Memory B cell (primary cell): Measurements from ENCODE around the gene CCL27.

Experiments
- ATAC-seq: fragments of 150-1000 bp; cut with Tn5 transposase; 2 replicates; pipeline ENCODE4 v1.10.0; 2021; ENCODE audit warnings: low read depth, mild to moderate bottlenecking, moderate library complexity
- DNase-seq, 2 donors: peaks; one replicate each; pipeline ENCODE4 v3.0.0; 2022; ENCODE audit warnings: low spot score in 2 of 2
- H3K27ac Mint-ChIP-seq: one replicate; pipeline ENCODE4 v1.8.0; 2022; ENCODE audit warnings: mild to moderate bottlenecking, moderate library complexity, mixed read lengths
- H3K27me3 Mint-ChIP-seq: one replicate; pipeline ENCODE4 v1.8.0; 2022; ENCODE audit warnings: mixed read lengths
- H3K36me3 Mint-ChIP-seq: one replicate; pipeline ENCODE4 v1.8.0; 2022; ENCODE audit warnings: mild to moderate bottlenecking, mixed read lengths
- H3K4me1 Mint-ChIP-seq: one replicate; pipeline ENCODE4 v1.8.0; 2022; ENCODE audit warnings: mixed read lengths
- H3K4me3 Mint-ChIP-seq: one replicate; pipeline ENCODE4 v1.8.0; 2022; ENCODE audit warnings: mild to moderate bottlenecking, moderate library complexity, mixed read lengths
- H3K9me3 Mint-ChIP-seq: one replicate; pipeline ENCODE4 v1.8.0; 2022; ENCODE audit warnings: mixed read lengths

CCL27 gene

DNA sequence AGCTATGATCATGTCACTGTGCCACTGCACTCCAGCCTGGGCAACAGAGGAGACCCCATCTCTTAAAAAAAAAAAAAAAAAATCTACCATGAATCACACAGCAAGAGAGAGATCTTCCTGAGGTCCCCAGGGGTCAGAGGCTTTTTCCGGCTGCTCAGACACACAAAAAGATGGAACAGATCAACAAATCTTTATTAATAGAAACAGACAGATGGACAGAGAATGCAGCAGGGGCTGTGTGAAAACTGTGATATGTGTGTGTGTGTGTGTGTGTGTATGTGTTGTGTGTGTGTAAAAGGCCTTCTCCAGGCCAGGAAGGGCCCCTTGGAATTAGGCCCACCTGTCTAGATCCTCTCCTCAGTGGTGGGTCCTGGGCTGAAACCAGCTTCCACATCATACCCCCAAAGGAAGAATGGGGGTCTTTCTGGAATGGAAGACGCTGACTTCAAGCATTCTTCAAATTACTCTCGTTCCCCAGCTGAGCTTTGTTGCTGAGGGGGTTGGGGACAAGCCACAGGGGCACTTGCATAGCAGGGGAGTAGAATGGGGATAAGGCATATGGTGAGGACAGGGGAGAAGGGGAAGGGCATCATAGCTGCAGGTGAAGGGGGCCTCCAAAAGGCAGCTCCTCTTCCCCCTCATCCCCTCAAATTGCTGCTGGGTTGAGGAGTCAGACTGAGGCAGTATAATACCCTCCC lies 27.8 kb downstream of the CCL27 start:
- no peak for ATAC-seq
- H3K36me3 Mint-ChIP-seq: peaks cover 2% of the 10 kb centered on the region
- H3K4me3 Mint-ChIP-seq: no peak overlapping the region
- H3K9me3 Mint-ChIP-seq: no peaks in the 10 kb centered on the region
- no peak overlapping the region for H3K27ac Mint-ChIP-seq
- DNase-seq: no peak
- H3K4me1 Mint-ChIP-seq: peaks cover 24% of the 10 kb centered on the region
- peaks cover 2% of the 10 kb centered on the region for H3K27me3 Mint-ChIP-seq

DNA sequence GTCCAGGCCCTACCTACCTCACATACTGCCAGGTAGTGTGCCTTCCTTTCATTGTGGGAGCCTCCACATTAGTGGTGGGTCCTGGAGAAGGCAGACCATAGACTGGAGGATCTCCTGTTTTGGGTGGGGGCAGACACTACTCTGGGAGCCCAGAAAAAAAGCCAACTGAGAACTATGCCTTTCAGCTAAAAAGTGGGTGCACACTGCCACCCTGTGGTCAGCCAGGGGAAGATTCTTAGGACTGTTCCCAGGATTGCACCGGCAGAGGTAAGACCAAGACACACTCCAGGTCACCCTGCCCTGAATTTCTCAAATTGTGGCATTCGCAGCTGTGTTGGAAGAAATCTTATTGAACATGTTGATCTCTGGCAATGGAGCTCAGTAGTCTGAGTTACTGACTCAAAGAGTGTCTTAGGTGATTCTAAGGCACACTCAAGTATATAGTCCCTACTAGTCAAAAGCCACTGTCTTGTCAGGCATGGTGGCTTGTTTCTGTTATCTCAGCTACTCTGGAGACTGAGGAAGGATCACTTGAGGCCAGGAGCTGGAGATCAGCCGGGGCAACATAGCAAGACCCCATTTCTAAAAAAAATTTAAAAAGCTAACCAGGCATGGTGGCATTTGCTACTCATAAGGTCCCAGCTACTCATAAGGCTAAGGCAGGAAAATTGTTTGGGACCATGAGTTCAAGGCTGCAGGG lies 28.5 kb downstream of the CCL27 start:
- peaks cover 2% of the 10 kb centered on the region for H3K36me3 Mint-ChIP-seq
- peak; percentile 69 to 73 for DNase-seq
- ATAC-seq: peak; percentile 26
- H3K27ac Mint-ChIP-seq: no peak overlapping the region
- peaks cover 28% of the 10 kb centered on the region for H3K4me1 Mint-ChIP-seq
- H3K27me3 Mint-ChIP-seq: peaks cover 6% of the 10 kb centered on the region
- H3K9me3 Mint-ChIP-seq: no peaks in the 10 kb centered on the region
- H3K4me3 Mint-ChIP-seq: no peak overlapping the region

DNA sequence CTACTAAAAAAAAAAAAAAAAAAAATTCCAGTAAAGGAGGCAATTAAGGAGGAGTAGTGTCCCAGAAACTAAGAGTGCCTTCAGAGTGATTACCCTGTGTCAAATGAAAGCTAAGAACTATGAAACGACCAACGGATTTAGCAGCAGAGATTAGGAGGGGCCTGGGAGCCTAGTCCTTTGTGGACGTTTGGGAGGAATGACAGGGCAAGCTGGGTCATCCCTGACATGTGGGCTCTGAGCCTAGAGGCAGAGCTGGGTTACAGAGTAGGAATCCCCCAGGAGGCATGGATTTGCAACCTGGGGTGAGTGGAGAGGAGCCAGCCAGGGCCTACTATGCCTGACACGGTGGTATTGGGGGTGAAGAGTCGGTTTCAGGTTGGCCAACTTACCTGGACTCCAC lies 29.3 kb downstream of the CCL27 start:
- no peak overlapping the region for H3K27ac Mint-ChIP-seq
- peaks cover 10% of the 10 kb centered on the region for H3K27me3 Mint-ChIP-seq
- DNase-seq (no peak), ATAC-seq (no peak)
- H3K4me1 Mint-ChIP-seq: peaks cover 27% of the 10 kb centered on the region
- no peaks in the 10 kb centered on the region for H3K9me3 Mint-ChIP-seq
- peaks cover 5% of the 10 kb centered on the region for H3K36me3 Mint-ChIP-seq
- H3K4me3 Mint-ChIP-seq: no peak overlapping the region

DNA sequence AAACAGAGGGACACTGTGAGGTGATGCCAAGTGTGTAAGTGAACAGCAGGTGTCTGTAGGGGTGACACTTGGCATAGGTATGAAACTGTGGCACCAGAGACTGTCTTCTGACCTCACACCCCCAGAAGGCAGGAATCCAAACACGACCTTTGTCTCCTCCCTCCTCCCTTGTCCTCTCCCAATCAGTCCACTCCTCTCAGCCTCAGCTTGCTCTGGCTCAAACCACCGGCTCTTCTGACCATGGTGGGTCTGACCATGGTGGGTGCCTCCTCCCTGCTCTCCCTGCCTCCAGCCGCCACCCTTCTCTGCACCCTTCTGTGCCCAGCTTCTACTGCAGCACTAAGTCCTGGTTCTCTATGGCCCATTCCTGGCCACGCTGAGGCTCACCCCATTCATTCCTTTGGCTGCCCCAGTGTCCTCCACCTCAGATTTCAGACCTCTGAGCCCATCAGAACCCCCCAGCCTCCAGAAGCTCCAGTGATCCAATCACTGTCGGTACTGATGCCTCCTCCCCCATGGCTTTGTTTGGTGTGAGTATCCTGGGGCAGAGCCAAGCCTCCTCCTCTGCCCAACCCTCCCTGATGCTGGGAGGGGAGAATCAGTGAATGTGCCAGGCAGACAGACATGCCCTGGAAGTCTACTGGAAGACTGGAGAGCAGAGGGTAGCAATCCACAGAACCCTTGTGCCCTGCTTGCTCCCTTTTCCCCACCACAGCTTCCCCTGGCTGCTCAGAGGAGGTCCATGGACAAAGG lies 31.9 kb downstream of the CCL27 start:
- Mint-ChIP-seq H3K4me1 (peaks cover 15% of the 10 kb centered on the region), H3K27me3 (peaks cover 22% of the 10 kb centered on the region), H3K27ac (no peak overlapping the region), H3K36me3 (peaks cover 5% of the 10 kb centered on the region), H3K4me3 (peak overlapping the region; percentile 24), H3K9me3 (no peaks in the 10 kb centered on the region)
- DNase-seq: no peak
- no peak for ATAC-seq

DNA sequence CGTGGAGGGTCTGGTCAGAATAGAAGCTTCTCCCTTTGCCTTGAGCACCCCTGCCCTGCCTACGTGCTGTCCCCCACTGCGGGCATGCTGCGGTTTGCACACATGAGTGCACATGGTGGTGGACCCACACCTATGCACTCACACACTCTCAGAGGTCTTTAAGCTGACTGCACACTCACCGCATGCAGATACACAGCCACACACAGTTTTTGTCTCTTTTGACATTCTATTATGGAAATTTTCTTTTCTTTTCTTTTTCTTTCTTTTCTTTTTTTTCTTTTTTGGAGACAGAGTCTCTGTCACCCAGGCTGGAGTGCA lies 33.0 kb downstream of the CCL27 start:
- ATAC-seq: no peak
- Mint-ChIP-seq H3K36me3 (peaks cover 2% of the 10 kb centered on the region), H3K4me1 (peaks cover 15% of the 10 kb centered on the region), H3K27ac (no peak overlapping the region), H3K4me3 (peak overlapping the region; percentile 88), H3K27me3 (peaks cover 25% of the 10 kb centered on the region), H3K9me3 (no peaks in the 10 kb centered on the region)
- no peak for DNase-seq

DNA sequence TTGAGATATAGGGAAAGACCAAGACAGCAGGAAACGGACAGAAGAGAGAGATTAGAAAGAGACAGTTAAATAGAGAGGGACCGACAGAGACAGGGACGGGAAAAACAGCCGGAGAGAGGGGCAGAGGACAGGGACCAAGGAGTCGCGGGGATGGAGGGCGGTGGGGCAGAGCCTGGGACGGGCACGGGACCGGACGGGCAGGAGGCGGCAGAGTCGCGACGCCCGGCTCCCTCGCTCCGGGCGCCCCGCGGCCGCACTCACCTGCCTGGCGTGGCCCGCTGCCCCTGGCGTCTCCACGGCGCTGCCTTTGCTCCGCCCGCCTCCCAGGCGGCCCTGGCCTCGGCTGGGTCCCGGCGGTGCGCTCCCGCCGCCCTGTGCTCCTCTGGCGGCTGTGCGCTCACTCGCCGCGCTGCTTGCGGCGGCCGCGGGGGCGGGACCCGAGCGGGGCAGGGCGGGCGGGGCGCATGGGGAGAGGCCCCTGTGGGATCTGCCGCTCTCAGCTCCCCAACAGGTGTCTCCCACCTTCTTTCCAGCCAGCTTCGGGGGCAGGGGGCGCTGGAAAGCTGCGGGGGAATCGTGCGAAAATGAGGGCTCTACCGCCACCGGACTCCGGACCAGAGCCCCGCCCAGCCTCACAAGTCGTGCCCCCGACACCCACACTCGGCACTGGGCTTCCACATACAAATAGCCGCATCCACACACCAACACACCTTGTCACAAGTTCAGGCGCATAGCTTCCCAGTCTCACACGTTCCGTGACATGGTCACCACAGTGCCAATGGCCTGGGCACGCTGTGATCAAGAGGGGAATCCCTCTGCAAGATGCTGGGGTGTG lies 33.6 kb downstream of the CCL27 start, which contains the start of gene ARID3C:
Gene ARID3C, minus strand, starts transcription at position 411 of the 835 bp plus-strand sequence. CDS start 1,052 bp downstream, outside the sequence.
- peak; percentile 83 for ATAC-seq
- peaks cover 14% of the 10 kb centered on the region for H3K4me1 Mint-ChIP-seq
- peak within 1 kb of the TSS; percentile 88 for H3K4me3 Mint-ChIP-seq
- DNase-seq: peak in 1 of 2 donors; percentile 42
- no peaks in the 10 kb centered on the region for H3K9me3 Mint-ChIP-seq
- peaks cover 2% of the 10 kb centered on the region for H3K36me3 Mint-ChIP-seq
- H3K27ac Mint-ChIP-seq: no peak within 1 kb of the TSS
- peaks cover 25% of the 10 kb centered on the region for H3K27me3 Mint-ChIP-seq

DNA sequence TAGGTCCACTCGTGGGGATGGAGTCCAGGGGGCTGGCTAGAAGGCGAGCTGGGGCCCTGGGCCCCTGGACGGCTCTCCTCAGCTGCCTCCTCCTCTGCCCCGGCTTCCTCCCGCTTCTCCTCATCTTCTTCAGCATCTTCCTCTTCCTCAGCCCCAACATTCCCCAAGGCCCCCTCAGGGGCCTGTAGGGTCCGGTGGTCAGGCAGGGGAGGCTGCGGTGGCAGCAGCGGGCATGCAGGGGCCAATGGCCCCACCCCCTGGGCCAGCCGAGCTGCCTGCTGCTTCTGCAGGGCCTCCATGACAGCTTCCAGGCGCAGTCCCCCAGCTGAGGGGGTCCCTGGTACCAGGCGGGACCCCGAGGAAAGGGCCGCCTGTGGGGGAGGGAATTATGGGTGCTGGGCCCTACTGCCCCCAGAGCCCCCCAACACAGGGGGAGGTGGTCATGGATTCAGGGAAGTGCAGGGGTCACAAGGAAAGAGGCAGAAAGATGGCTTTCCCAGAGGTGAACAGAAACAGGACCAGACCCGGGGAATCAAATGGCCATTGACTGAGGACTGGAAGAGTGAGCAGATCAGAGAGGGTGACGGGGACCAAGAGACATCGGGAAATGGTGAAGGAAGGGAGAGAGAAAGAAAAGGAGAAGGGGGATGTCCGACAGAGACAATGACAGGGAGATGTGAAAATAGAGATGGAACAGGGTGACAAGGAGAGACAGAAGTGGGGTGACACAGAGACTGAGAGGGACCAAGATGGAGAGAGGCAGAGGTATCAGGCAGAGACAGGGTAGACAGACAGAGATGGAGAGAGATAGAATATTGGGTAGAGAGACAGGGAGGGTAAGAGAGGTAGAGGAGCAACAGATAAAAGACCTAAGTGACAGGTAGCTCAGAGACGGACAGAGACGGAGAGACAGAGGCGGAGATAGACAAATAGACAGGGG lies 34.5 kb downstream of the CCL27 start:
- Mint-ChIP-seq H3K27me3 (peaks cover 30% of the 10 kb centered on the region), H3K4me3 (peak overlapping the region; percentile 82), H3K9me3 (no peaks in the 10 kb centered on the region), H3K4me1 (peaks cover 17% of the 10 kb centered on the region), H3K27ac (no peak overlapping the region), H3K36me3 (peaks cover 2% of the 10 kb centered on the region)
- ATAC-seq (no peak), DNase-seq (no peak)

DNA sequence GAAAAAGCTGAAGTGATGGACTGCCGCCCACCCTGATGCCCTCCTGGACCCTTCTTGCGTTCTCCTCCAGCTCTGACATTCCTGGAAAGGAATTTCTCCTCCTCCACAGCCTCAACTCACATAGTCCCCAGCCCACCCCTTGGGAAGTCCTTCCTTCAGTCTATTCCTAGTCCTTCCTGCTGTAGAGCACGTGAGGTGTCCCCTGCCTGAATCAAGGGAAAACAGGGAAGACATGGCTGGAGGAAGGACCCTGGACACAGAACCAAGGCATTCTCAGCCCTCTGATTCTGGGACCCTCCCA lies 37.3 kb downstream of the CCL27 start:
- DNase-seq (no peak), ATAC-seq (no peak)
- Mint-ChIP-seq H3K27me3 (peaks cover 35% of the 10 kb centered on the region), H3K4me1 (peaks cover 26% of the 10 kb centered on the region), H3K36me3 (peaks cover 2% of the 10 kb centered on the region), H3K27ac (no peak overlapping the region), H3K4me3 (no peak overlapping the region), H3K9me3 (no peaks in the 10 kb centered on the region)

DNA sequence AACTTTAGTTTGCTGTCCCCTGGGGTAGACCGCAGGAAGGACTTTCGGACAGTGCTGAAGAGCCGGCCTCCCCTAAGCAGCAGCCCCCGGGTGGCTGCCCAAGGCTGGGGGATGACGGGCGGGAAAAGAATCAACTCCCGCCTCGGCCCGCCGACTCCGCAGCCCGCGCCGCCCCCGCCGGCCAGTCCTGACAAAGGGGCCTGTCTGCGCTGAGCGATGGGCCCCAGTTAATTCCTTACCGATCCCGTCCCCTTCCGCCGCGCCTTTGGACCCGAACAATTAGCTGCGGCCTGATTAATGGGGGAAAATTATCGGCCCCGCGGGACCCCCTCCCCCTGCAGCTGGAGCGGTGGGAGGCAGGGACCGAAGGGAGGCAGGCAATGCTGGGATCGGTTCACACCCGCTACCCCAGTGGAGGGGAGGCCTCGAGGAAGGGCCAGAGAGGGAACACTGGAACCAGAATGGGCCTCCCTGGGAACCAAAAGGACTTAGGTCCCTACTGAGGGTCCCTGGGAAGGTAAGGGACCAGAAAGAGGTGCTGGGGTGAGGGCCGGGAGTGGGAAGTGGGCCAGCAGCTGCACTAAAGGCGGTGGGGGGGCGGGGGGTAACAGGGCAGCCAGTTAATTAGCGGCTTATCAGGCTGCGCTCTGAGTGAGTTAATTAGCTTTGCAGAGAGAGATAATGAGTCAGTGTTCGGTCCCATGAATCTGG lies 37.8 kb downstream of the CCL27 start:
- Mint-ChIP-seq H3K27ac (no peak overlapping the region), H3K27me3 (peaks cover 35% of the 10 kb centered on the region), H3K9me3 (no peaks in the 10 kb centered on the region), H3K4me3 (no peak overlapping the region), H3K36me3 (peaks cover 2% of the 10 kb centered on the region), H3K4me1 (peaks cover 29% of the 10 kb centered on the region)
- DNase-seq (no peak), ATAC-seq (no peak)

DNA sequence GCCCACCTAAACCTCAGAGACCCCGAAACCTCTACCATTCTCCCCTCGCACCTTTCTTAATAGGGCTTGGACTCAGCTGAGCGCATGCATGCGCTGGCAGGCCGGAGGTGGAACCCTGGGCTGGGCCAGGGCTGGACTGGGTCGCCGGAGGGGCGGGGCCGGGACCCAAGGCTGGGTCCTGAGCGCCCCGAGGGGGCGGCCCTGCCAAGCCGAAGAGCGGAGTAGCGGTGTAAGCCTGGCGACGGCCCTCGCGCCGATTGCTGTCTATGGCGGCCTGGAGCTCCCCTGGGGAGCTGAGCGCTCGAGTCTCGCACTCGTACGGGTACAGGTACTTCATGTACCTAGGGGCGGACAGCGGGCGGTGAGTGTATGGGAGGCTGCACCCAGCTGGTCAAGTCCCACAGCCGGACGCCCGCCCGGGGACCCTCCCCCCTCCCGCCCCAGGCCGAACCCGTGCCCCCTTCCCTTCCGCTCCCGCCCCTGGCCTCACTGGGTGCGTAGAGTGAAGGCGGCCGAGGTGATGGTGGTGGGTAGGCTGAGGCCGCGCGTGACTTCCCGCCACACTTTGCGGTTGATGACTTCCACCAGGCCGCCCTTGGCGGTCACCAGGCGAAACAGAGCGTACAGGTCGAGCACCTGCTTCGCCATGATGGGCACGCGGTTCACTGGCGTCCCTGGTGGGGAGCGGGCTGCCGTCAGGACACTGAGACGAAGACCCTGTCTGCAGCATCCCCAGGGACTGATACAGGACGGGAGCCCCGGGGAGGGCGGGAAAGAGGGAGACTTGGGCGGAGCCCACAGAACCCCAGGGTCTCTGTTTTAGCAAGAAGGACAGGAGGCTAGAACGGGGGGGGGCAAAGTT lies 38.9 kb downstream of the CCL27 start:
- Mint-ChIP-seq H3K27ac (no peak overlapping the region), H3K4me3 (peak overlapping the region; percentile 53), H3K36me3 (peaks cover 2% of the 10 kb centered on the region), H3K27me3 (peaks cover 31% of the 10 kb centered on the region), H3K9me3 (no peaks in the 10 kb centered on the region), H3K4me1 (peaks cover 32% of the 10 kb centered on the region)
- DNase-seq: no peak
- no peak for ATAC-seq

DNA sequence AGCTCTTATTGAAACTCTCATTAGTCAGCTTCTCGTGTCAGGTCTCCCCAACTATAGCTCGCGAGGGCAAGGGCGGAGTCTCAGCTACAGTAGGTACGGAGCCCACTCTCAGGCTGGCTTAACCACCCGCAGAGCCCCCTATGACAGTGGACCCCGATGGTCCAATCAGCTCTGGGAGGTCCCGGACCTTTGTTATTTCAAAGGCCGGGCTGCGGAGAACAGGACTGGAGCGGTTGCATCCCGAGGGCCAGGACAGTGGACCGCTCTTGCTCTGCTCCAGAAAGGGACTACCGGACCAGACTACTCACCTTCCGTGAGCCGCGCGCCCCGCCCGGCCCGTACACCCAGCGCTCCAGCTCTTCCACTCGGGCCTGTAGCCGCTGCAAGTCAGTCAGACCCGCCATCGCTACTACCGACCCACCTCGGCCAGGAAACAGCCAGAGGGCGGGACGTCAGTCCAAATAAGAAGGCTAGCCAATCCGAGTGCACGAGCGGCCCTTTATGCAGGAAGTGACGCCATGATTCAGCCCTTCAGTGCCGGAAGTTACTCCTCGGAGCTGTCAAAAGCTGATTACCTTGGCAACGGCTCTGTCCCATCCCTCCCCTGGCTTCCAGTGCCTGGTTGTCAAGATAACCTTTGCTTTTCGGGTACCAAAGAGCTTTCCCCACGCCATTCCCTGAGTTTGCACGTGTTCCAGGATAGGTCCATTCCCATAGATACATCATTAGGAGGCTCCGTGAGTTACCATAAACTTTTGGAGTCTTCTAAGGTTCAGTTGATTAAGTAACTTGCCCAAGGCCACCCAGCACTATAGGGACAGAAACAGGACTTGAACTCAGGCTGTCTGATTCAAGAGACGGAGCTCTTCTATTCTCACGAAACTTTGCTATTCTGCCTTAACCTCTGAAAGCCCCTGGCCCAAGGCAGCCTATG lies 42.1 kb downstream of the CCL27 start, which contains the start of gene DCTN3:
Gene DCTN3, minus strand, starts transcription at position 435 of the 934 bp plus-strand sequence. Its CDS starts 31 bp downstream, at position 404.
- H3K4me3 Mint-ChIP-seq: peak within 1 kb of the TSS; percentile 95
- ATAC-seq: peak; percentile 99
- peaks cover 25% of the 10 kb centered on the region for H3K4me1 Mint-ChIP-seq
- DNase-seq: peak; percentile 71 to 86
- peaks cover 16% of the 10 kb centered on the region for H3K27me3 Mint-ChIP-seq
- H3K27ac Mint-ChIP-seq: peak within 1 kb of the TSS; percentile 54
- H3K9me3 Mint-ChIP-seq: no peaks in the 10 kb centered on the region
- H3K36me3 Mint-ChIP-seq: peaks cover 15% of the 10 kb centered on the region
